GM21360 (cell line): ENCODE measurements around the gene SRSF2.
"Not testable (repeated sequence)": the region's sequence is repeated elsewhere in the genome, so short reads cannot be mapped to it uniquely, and the experiment has no call there.

Source experiments
- ATAC-seq: cut with Tn5 transposase; IDR thresholded peaks from one replicate; pipeline ENCODE4 v1.9.1; 2021; ENCODE audit warnings: mild to moderate bottlenecking, moderate library complexity; ENCODE audit not compliant: unreplicated experiment

Gene SRSF2

GRCh38 chr17:76739568-76740115 lies 2.5 kb upstream of the SRSF2 start:
- ATAC-seq = not testable (repeated sequence)

DNA sequence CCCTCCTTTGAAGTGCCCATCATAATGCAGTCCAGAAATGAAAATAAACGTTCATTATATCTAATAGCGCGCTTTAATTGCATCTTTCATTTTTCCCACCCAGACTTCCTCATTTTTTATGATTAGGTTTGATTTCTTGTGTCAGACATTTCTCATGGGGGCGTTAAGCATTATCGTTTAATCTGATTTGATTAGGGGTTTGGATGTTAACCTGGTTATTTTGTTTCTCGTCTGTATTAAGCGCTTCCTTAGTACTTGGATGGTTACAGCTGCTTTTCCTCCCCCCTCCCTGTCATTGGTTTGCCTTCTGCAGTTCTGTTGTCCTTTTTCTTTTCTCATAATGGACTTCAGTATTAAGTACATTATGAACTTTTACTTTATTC lies 1.3 kb upstream of the SRSF2 start:
- no peak for ATAC-seq

DNA sequence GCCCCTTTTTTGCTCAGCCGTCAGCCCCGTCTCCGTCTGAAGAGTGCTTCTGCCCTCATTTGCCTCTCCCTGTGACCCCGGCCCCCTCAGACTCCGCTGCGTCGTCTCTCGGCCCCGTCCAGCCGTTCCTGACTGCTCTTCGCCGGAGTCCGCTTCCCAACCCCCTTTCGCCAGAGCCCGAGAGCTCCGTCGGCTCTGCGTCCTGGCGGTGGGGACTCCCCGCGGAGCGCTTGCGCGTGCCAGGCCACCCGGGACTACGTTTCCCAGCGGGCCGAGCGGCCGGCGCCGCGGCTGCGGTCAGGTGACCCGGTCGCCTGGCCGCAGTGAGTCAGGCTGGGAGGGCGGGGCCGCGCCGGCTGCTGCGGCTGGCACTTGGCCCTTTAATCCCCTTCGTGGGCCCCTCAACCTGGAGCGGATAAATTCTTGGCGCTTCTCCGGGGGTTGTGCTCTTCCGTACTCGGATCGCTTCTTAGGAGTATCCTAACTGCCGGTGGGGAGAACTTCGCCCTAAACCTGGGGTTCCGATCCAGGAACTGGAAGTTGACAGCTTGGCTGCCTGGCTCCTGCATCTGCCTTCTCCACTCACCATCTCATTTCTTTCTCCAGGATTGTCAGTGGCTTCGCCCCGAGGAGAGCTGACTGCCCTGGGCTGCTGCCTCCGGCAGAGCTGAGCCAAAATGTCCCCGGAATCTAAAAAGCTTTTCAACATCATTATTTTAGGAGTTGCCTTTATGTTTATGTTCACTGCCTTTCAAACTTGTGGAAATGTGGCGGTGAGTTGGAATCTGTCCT lies 741 bp upstream of the SRSF2 start, which contains the start of gene MFSD11:
MFSD11 (plus strand) TSS at position 444 of the 792 bp plus-strand sequence; CDS start at position 678, 234 bp downstream.
- ATAC-seq = peak; percentile 49

DNA sequence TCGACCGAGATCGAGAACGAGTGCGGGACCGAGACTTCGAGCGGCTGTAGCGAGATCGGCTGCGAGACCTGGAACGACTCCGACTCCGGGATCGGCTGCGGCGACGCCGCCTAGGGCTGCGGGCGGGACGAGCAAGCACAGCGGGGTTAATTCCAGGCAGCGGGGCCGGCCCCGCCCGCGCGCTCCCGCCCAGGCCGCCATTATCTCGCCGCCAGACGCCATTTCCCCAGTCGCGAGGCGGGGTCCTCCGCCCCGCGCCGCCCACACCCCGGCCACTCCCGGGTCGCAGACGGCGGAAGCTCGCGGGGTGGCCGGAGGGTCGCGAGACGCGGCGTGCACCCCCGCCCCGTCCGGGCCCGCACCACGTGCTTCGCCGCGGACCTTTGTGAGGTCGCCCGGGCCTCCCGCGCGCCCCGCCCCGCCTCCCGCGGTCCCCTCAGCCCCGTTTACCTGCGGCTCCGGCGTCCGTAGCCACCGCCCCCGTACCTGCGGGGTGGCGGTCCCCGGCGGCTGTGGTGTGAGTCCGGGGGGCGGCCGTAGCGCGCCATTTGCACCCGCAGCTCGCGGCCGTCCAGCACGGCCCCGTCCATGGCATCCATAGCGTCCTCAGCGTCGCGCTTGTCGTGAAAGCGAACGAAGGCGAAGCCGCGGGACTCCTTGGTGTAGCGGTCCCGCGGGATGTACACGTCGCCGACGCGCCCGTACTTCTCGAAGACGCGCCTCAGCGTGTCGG lies 616 bp downstream of the SRSF2 start:
- peak; percentile 2 for ATAC-seq

DNA sequence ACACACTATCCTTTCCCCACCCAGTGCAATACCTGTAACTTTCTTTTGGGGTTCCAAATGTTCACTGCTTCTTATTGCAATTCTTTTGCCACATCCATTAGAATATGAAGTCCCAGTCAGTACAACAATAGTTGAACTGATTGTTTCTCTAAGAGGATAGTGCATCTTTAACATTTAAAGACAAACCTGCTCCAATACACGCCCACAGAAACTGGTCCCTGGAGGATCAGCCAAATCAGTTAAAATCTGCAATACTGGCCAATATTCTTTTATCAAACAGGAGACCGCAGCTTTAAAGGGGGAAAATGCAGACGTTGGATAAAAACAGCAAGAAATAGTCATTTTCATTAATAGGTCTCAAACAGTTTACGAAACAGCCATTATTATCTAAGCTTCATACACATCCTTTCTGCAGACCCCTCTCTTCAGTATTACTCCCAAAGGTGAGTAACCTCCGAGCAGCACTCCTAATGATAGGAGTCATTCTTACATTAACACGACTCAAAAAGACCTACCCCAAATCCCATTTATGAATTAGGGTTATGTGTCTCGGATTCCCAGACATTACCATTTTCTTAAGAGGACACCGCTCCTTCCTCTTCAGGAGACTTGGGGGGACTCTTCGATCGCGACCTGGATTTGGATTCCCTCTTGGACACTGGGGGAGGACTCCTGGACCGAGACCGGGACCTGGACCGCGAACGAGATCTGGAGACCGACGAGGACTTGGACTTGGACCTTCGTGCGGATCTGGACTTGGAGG lies 1.4 kb downstream of the SRSF2 start:
- no peak for ATAC-seq

DNA sequence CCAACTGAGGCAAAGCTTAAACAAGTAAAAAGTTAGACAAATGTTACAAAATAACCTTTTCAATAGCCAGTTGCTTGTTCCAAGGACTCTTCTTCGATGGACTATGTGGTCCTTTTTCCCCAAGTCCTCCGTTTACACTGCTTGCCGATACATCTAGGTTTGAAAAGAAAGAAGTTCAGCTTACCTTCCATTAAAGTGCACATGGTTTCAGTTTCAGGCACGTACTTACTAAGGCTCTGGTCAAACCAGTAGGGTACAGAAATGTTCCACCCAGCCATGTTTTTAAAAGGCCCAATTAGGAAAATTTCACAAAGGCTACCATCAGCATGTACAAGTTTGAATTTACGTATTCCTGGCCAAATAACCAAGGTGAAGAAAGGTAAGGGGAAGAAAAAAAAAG lies 2.1 kb downstream of the SRSF2 start:
- ATAC-seq = no peak

DNA sequence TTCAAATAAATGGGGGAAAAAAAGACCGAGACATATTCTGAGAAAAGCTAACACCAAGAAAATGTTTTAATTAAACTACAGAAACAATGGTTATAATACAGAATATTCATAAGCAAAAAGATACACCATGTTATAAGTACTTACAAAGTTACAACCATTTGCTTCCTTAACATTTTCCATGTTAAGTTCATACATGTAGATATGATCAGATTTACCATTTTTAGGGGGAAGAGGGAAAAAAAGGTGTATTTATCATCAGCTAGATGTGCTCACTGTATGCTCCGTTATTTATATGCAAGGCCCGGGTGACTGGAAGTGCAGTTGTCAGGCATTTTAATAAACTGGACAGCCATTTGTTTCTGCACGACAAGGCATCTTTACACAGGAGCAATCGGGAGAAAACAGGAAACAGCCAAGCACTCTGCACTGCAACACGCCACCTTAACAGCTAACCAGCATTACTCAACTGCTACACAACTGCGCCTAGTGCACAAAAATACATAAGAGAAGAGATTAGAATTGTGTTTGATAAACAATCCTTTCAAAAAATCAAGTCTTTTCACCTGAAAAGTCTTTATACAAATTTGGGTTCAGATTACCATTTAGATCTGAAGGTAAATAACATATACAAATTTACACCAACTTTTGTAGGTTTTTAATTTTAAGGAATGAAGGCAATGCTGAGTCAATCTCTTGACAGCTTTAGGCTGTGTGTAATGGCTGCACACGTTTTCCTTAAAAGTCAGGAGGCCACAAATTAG lies 2.9 kb downstream of the SRSF2 start:
- no peak for ATAC-seq

DNA sequence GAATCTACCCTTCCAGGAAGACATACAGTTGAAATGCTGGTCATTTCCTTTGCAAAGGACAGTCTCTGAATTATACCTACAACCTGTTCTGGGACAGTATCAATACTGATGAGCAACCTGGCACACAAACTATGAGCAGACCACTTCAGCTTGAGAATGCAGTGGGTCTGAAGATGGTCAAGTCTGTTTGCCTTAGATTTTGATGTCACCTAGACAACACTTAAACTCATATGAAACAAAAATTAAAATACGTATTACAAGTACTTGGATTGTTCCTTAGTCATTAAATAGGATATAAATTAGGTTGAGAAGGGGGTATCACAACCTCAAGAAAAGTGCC lies 3.5 kb downstream of the SRSF2 start:
- ATAC-seq = no peak

- ATAC-seq = no peak
Observed at GRCh38 chr17:76732734-76733617, 4.2 kb downstream of the SRSF2 start.

DNA sequence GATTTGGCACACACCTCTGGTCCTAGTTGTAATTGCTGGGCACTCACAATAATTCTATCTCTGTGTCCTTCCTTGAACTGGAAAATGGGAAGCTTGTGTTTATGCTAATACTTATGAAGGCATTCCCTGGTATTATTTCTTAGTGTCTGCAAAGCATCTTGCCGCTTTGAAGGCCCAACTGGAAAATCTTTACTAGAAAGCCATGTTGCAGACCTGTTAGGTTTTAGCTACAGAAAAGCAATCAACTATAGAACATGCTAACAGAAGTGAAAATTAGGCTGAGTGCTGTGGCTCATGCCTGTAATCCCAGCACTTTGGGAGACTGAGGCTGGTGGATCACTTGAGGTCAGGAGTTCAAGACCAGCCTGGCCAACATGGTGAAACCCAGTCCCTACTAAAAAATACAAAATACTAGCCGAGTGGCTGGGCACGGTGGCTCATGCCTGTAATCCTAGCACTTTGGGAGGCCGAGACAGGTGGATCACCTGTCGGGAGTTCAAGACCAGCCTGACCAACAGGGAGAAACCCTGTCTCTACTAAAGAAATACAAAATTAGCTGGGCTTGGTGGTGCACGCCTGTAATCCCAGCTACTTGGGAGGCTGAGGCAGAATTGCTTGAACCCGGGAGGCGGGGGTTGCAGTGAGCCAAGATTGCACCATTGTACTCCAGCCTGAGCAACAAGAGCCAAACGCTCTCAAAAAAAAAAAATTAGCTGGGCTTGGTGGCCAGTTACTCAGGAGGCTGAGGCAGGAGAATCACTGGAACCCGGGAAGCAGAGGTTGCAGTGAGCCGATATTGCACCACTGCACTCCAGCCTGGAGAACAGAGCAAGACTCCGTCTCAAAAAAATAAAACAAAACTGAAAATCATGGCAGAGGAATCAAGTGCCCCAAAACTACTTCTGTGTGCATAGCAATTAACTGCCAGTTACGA lies 5.1 kb downstream of the SRSF2 start:
- not testable (repeated sequence) for ATAC-seq

GRCh38 chr17:76727745-76728456 lies 9.2 kb downstream of the SRSF2 start:
- ATAC-seq = no peak

GRCh38 chr17:76726776-76727718 lies 10.1 kb downstream of the SRSF2 start, which contains the start of gene METTL23:
Gene METTL23 (plus strand): TSS chr17:76726839. CDS start chr17:76729711, 2,872 bp downstream.
- ATAC-seq = peak; percentile 47

DNA sequence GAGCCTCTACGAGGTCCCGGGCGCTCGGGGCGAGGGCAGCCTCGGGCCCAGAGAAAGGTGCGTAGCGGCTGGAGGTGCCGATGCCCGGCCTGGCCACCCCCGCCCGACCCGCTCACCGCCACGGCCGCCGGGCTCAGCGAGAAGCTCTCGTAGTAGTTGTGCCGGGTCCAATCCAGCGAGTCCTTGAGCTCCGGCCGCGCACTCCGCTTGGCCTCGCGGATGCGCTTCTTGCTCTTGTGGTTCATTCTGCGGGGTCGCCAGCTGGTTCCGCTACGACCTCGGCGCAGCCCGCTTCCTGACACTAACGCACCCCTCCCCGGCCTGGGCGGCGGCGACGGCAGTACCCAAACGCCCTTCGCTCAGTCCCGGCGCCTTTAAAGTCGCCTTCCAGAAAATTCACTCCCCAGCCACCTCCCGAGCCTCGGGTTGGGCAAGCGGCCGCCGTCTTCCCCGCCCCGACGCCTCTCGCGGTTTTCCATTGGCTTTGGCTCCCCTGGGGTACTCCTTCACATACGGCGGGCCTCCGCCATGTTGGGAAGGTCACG lies 10.8 kb downstream of the SRSF2 start, which contains the start of gene JMJD6:
JMJD6 (minus strand) TSS at position 376 of the 545 bp plus-strand sequence; CDS start at position 245, 131 bp downstream.
- ATAC-seq = peak; percentile 39

DNA sequence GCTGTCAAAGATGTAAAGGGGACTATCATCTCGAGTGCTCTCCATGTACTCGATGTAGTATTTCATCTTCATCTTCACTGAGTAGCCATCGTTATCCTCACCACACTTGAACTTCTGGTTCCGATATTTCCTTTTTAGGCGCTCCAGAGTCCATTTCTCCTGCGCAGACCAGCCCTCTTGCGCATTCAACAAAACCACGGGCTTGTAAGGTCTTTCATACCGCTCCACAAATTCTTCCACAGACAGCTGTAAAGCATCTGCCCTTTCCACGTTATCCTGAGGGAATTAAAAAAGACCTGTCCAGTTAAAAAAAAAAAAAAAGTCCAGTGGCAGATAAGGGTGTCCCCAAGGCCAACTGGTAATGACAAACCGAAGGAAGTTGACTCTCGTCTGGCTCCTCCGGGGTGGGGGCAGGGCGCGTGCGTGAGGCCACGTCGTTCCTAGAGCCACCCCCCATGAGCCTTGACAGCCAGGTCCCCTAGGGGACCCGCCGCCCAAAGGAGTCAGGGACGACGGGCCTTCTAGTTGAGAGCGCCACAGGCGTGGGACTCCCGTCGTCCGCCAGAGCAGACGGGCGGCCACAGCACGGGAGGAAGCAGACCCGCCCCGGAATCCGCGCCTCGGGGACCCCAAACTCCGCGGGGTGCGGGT lies 11.4 kb downstream of the SRSF2 start:
- peak; percentile 21 for ATAC-seq

DNA sequence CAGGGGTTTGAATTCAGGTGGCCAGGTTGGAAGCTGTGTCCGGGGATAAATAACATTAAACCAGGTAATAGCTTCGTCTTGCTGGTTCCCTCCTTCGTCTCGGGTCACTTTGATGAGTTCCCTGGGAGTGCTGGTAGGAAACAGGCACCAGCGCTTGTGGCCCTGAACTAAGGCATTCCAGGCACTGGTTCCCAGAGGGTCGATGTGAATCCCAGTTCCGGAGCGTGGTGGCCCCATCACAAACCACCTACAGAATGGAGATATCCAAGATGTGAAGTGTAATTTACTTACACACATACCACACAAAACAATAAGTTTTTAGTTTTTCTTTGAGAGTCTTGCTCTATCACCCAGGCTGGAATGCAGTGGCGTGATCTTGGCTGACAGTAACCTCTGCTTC lies 13.3 kb downstream of the SRSF2 start:
- no peak for ATAC-seq

- ATAC-seq = not testable (repeated sequence)
Observed at GRCh38 chr17:76722977-76723376, 14.2 kb downstream of the SRSF2 start.
